GM21360 (cell line): ENCODE data around the gene VEGFA.
"Not testable (repeated sequence)": the region's sequence is repeated elsewhere in the genome, so short reads cannot be mapped to it uniquely, and the experiment has no call there.

Experiments
- ATAC-seq: cut with Tn5 transposase; IDR thresholded peaks from one replicate; pipeline ENCODE4 v1.9.1; 2021; ENCODE audit warnings: mild to moderate bottlenecking, moderate library complexity; ENCODE audit not compliant: unreplicated experiment

The VEGFA gene

DNA sequence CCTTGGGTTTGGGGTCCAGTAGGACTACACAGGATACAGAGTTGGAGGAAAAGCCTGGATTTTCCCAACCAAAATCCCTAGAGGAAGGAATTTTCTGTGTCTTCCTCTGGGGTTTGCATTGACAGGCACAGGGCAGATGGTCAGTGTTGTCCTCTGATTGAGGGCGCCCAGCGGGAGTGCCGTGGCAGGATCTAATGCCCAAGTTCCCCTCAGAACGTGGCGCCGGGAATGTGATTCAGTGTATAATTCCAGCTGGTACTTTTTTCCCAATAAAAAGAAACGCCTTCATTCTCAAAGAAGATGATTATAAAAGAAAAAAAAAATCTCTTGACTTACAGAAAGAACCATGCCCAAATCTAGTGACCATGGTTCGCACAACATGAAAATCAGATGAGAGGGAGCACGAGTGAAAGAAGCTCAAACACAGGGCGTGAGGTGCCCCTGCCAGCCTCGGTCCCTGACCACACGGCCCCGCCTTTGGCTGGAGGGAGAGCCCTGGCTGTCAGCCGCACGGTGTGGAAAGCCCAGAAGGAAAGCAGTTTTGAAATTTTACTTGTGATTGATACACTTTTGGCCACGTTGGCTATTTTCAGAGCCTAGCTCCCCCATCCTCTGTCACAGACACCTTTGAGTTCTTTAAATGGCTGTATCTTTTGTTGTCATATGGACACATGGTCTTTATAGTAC lies 31.6 kb downstream of the VEGFA start:
- no peak for ATAC-seq

DNA sequence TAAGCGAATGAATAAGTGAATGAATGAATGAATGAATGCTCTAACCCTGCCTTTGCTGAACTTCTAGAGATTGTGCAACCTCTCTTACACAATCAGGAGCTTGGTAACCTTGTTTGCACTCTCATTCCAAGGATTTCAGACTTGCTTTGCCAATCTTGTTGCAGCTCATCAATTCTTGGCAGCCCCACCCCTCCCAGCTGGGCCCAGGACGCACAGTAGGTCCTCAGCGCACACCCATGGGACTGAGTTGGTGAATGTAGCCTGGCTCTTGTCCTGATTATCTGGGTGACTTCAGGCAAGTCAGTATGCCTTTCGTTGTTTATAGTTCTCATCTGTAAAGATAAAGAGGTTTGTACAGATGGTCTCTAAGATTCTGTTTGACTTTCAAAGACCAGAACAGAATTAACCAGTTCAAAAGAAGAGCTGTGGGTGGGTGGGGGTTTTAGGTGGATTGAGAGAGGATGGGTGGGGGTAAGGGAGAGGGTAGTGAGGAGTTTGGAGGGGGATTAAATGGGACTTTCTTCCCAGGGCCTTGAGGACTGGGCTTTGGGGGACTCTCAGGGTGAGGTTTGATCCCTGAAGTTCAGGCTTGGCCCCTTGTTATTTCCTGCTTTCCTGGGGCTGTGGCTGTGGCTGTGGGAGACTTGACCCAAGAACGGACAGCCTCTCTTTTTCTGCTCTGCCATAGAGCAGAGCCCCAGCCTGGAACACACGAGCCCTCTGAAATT lies 33.2 kb downstream of the VEGFA start:
- ATAC-seq, result no peak

DNA sequence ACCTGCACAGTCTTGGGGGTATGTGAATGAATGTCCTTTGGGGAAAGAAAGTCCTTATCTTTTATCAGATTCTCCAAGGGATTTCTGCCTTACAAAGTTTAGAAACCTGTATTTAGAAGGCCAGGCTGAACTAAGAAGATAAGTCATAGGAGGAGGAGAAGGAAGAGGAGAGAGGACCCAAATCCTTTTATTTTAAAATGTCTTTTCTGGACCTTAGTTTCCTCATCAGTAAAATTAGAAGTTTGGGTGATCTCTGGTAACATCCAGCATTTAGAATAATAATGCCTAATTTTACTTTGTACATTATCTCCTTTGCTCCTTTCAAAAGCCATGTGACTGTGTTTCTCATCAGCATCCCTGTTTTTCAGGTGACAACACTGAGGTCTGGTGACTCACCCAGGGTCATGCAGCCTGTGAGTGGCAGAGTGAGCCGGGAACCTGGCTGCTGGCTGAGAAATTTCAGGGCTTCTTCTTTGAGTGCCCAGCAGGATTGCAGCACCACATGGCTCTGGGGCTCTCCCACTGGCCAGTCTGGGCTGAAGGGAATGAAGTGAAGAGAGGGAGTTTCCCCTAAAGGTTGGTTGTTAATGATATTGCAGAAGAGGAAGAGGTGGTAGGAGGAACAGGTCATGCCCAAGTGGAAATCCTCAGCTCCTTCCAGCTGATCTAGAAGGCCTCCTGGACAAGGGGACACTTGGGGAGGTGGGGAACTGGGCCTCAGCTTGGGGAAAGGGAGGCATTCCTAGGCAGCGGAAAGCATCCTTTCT lies 34.0 kb downstream of the VEGFA start:
- ATAC-seq, result no peak

DNA sequence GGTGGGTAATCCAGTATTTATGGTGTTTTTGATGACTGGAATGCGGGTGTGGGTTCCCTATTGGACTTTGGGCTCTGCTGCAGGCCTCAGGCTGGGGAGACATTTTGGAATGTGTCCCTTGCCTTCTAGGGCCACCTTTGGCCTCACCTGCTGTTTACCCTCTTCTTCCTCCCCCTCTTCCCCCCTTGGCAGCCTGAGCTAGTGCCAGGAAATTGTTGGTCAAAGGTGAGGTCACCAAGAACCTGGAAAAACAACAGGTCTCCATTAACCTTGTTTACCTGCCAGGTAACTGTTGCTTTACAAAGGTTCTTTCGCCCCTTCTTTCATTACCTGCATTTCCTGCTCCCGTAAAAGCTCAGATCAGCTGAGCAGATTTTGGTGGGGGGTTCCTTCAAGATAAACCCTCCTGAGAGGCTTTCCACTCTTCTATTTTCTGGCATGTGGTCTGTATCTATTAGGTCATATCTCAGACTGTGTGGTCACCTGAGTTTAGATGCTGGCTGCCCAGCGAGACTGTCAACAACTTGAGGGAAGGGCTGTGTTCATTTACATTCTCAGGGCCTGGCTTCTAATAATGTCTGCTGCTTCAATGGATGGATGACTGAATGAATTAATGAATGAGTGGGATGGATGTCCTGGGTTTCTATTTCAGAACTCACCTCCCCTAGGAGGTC lies 34.7 kb downstream of the VEGFA start:
- ATAC-seq, result no peak

DNA sequence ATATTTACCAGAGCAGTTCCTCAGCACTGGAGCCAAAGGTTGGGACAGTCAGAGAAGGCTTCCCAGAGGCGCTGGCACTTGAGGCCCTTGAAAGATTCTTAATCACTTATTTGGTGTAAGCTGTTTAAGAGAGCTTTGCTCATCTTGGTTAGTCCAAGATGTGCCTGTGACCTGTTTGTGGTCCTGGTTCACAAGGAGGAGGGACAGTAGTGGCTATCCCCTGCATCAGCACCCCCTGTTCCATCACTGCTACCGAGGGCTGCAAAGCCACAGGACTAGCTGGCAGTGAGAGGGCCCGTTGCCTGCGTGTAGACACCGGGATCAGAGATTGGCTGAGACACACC lies 35.7 kb downstream of the VEGFA start:
- no peak for ATAC-seq

DNA sequence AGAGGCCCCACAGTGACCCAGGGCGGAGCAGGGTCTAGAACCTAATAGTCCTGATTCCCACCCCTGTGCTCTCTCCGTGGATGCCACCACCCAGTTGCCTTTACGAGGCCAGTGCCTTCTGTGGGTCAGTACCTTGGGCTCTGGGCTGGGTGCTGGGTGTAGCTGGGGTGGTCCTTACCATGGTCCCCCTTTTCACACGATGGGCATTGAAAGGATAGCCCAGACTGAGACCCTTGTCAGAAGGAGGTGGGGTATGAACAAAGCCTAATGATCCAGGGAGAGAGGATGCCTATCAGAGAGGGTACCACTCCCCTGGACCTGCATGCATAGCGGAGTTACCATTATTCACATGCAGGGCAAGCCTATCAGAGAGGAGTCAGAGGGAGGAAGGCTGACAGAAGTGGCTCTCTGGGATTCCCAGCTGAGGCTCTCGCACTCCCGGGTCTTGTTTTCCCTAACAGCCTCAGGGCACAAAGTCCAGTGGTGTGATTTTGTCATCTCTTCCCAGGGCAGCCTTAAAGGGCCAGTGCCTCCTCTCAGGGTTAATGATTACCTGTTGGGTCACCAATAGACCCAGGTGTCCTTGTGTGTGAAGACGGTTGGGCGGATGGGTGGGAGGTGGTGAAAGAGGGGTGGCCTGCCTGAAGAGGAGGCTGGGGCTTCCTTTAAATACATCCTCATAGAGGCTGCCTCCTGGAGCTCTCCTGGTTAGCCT lies 36.2 kb downstream of the VEGFA start:
- ATAC-seq, result no peak

DNA sequence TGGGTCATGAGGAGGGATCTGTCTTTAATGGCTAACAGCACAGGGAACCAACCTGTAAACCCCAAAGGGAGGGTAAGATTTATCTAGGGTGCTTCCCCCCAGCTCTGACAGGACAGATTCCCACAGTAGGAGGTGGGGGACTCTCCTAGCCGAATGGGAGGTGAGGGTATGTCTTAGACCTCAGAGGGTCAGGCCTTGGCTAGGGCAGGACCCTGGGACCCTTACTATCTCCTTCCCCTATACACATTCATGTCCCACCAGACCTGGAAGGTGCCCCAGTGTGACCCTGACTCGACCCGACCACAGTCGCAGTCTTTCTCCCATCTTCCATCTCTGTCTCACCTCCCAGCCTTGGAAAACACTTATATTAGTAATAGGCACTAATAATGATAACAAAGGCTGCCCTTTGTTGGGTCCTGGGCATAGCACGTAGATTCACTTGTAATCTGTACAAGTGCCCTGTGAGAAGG lies 36.8 kb downstream of the VEGFA start:
- ATAC-seq, result no peak

DNA sequence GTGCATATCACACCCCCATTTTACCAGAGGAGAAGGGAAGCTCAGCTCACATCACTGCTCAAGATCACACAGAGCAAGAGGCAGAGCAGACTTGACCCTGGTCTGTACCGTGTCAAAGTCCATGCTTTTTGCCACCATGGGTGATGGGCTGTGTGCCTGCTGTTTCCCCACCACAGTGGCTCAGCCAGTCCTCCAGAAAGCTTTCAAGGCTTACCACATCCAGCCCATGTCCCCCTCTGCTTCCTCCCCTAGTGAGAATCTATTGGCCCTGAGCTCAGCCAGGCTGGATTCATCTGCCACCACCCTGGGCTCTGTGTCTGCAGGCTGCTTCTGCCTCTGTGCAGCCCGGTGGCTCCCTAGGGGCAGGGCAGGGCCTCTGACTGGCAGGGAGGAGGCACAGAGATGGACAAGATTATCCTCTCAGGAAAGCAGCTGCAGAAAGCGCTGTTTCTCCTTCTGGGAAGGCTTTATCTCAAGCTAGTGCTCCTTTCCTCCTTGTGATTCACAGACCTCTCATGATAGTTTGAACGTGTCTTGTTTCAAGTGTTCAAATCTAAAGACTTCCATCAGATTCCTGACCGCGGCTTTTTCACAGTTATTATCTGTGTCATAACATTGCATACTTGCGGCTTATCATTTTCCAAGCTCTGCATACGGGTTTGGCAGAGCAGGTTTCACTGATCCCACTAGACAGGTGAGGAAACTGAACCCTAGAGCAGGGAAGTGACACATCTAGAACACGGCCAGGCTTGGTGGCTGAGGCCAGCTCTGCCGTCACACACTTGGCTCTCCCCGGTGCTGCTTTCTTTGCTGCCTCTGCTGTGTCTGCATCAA lies 37.4 kb downstream of the VEGFA start:
- no peak for ATAC-seq

DNA sequence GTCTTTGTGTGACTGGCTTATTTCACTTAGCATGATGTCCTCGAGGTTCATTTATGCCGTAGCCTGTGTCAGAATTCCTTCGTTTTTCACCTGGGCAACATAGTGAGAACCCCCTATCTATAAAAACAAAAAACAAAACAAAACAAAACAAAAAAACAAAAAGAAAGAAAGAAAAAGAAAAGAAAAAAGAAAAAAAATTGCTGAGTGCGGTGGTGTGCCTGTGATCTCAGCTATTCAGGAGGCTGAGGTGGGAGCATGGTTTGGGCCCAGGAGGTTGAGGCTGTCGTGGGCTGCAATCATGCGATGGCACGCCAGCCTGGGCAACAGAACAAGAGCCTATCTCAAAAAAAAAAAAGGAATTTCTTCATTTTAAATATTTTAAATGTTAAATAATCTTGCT lies 38.4 kb downstream of the VEGFA start:
- no peak for ATAC-seq

DNA sequence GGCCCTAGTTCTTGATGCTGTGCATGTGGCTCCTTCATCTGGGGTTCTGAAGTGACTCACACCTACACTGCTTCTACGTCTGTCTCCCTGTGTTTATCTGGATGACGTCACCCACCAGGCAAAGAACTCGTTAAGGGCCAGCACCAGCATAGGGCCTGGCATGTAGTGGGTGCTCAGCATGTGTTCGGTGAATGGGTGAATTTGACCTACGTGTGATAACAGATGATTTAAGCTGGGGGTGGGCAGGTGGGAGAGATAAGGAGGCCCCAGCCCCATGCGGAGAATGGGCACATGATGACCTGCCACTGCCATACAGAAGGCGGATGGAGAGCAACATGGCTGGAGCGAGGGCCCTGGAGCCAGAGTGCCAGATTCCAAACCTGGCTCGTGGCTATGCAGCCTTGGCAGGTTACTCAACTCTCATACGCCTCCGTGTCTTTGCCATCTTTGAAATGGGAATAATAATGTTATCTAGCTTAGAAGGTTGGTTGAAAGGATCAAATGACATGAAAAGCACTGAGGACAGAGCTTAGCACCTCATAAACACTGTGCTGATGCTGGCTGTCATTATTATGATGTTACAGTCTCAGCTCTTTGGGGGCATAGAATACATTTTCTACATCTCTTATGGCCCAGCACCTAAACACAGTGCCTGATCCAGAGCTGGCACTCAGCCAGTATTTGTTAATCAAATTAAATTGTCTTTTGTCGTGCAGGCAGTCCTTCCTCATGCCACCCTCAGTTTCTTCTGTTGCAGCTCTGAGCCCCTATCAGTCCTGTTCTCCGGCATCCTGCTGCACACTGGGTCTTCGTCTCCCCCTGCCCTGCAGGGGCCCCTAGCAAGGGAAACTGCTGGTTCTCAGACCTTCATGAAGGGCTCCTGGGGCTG lies 39.6 kb downstream of the VEGFA start:
- ATAC-seq, result no peak

DNA sequence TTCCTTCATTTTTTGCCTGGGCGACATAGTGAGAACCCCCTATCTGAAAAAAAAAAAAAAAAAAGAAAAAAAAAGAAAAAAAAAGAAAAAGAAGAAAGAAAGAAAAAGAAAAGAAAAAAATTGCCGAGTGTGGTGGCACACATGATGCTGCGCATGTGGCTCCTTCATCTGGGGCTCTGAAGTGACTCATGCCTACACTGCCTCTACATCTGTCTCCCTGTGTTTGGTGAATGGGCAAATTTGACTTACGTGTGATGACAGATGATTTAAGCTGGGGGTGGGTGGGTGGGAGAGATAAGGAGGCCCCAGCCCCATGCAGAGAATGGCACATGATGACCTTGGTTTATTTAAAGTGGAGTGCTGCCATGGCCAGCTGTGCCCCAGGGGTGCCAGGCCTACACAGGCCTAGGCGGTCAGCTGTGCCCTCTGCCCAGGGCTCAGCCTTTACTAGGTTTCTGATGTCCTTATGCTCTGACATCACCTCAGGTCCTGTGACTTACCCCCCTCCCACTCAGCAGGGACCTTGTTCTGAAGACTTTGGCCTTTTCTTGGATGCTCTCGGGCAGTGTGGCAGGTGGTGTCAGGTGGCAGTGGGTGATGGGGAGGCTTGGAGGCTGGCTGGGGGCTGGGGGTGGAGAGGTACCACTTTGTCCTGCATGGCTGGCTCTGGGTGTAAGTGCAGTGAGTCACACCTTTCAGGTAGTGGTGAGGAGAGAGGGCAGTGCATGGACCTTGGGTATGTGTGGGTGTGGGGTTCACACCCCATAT lies 41.1 kb downstream of the VEGFA start:
- no peak for ATAC-seq

DNA sequence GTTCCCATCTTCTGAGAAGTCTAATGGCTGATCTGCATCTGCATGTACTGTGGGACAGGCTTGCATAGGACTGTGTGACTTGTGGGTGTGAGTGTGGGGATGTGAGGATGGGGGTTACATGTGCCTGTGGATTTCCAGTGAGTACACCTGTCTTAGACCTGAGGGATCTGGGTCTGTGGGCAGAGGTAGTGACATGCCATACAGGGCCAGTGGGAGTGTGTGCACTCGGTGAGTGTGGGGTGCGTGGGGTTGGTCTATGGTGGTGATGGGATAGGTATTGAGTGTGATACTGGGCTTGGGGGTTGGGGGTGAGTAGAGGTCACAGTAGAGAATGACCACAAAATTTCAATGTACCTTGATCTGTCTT lies 41.7 kb downstream of the VEGFA start:
- ATAC-seq, result no peak

DNA sequence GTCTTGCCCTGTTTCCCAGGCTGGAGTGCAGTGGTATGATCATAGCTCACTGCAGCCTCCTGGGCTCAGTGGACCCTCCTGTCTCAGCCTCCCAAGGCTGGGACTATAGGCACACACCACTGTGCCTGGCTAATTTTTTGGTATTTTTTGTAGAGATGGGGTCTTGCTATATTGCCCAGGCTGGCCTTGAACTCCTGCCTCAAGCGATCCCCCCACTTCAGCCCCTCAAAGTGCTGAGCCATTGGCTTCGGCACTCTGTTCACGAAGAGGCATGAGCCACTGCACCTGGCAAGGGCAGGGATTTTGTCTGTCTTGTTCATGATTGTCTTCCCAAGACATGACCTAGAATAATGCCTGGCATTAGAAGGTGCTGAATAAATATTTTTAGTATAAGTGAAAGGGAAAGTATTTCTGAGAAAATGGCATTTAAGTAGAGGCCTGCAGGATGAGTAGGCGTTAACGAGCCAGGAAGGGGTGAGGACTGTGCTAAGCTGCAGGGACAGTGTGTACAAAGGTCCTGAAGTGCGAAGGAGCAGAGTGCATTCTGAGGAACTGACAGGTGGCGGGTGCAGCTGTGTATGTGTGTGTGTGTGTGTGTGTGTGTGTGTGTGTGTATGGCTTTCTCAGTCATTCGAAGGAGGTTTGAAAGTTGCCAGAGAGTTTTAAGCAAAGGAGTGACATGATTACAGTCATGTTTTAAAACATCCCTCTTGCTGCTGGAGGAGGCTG lies 43.0 kb downstream of the VEGFA start:
- no peak for ATAC-seq

DNA sequence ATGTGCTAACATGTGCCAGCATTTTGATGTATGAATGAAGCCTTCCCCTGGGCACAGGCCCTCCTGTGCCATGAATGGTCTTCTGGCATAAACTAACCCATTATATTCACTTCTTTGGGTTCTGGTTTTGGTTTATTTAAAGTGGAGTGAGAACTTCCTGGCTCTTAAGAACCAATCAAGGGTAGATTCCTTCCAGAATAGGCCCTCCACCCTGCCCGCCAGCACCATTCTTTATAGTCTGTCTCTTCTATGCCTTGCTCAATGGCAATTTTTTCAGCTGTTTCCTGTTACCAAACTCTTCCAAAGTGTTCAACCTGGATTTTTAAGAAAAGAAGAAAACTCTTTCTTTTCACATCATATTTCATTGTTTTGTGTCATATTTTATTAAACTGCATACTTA lies 44.1 kb downstream of the VEGFA start:
- no peak for ATAC-seq

DNA sequence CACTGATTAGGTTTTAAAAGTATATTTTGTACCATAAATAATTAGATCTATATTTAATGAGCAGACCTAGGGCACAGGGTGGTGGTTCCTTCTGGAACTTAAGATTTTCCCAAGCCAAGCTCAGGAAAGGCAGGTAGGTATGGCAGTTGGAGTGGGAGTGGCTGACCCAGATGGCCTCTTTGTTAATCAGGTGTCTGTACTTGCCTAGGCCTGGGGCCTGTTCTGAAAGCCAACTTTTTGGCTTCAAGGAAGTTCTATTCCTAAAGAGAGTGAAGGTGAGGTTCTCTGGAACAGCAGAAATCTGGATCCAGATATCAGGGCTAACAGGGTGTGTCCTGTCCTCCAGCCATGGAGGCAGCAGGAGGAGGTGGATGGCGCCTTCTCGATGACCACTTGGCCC lies 44.9 kb downstream of the VEGFA start:
- no peak for ATAC-seq

DNA sequence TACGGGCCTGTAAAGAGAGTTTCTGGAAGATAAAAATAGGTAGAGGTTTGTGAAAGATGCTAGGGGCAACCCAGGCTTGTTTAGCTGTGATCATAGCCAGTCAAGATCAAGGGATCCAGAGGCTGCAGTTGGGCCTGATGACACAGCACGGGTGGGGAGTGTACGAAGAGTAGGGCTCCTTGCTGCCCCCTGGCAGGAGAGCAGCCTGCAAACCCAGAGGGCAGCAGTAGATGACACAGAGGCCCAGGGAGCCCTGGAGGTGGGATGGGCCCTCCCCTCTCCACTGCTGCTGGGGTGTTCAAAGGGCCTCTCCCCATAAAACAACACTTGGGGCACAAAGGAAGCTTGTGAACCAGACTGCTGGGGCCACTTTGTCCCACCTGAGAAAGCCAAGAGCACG lies 47.2 kb downstream of the VEGFA start:
- ATAC-seq, result no peak

DNA sequence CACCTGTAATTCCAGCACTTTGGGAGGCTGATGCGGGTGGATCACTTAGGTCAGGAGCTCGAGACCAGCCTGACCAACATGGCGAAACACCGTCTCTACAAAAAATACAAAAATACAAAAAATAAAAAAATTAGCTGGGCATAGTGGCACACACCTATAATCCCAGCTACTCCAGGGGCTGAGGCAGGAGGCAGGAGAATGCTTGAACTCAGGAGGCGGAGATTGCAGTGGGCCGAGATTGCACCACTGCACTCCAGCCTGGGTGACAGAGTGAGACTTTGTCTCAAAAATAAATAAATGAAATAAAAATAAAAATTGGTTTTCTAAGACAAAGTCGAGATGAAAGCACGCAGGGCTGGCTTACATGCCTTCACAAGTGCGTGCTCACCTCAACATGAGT lies 49.0 kb downstream of the VEGFA start:
- not testable (repeated sequence) for ATAC-seq

DNA sequence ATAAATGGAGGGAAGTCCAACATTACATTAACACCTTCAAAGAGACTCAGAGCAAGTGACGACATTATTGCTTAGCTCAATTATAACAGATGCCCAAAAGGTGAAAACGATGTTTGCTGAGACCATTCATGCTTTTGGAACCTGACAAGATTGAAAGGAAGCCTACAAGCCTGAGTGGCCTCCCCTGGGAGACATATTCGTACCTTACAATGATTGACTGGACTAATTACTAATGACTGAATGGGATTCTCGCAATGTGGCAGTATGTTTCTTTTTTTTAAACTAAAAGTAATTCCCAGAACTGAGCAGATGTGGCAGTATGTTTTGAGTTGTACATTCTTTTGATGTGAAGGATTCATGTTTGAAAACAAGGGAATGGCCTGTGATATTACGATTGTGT lies 49.9 kb downstream of the VEGFA start:
- ATAC-seq, result no peak
